T1000 (cell line): Measurements from ENCODE around the gene EPHB1.
"Not testable (repeated sequence)": the region's sequence is repeated elsewhere in the genome, so short reads cannot be mapped to it uniquely, and the experiment has no call there.

Experiments
- DNase-seq: peaks from one replicate; lab custom pipeline; 2025; ENCODE audit warnings: mixed read lengths; lab: John Stamatoyannopoulos, UW

The EPHB1 gene

GRCh38 chr3:134955874-134956273, 160.8 kb downstream of the EPHB1 start:
- no peak for DNase-seq

GRCh38 chr3:134956395-134956794, 161.3 kb downstream of the EPHB1 start:
- DNase-seq = no peak

GRCh38 chr3:134956844-134957243, 161.8 kb downstream of the EPHB1 start:
- no peak for DNase-seq

- no peak for DNase-seq
Observed at GRCh38 chr3:134959516-134959915, 164.5 kb downstream of the EPHB1 start.

- no peak for DNase-seq
Observed at GRCh38 chr3:134964226-134964625, 169.2 kb downstream of the EPHB1 start.

GRCh38 chr3:134965865-134966481, 170.9 kb downstream of the EPHB1 start:
- DNase-seq = no peak

GRCh38 chr3:134970895-134971294, 175.8 kb downstream of the EPHB1 start:
- DNase-seq = no peak

GRCh38 chr3:134971306-134971705, 176.2 kb downstream of the EPHB1 start:
- DNase-seq = no peak

GRCh38 chr3:134971907-134972306, 176.8 kb downstream of the EPHB1 start:
- not testable (repeated sequence) for DNase-seq

- DNase-seq = no peak
Observed at GRCh38 chr3:134972836-134973455, 177.9 kb downstream of the EPHB1 start.

GRCh38 chr3:134974624-134975023, 179.6 kb downstream of the EPHB1 start:
- no peak for DNase-seq

- no peak for DNase-seq
Observed at GRCh38 chr3:134976948-134977347, 181.9 kb downstream of the EPHB1 start.

GRCh38 chr3:134978658-134979057, 183.6 kb downstream of the EPHB1 start:
- DNase-seq = no peak

- no peak for DNase-seq
Observed at GRCh38 chr3:134985864-134986715, 191.0 kb downstream of the EPHB1 start.

- no peak for DNase-seq
Observed at GRCh38 chr3:134988666-134989065, 193.6 kb downstream of the EPHB1 start.

GRCh38 chr3:134991003-134991402, 195.9 kb downstream of the EPHB1 start:
- DNase-seq = no peak

GRCh38 chr3:134991472-134992010, 196.5 kb downstream of the EPHB1 start:
- no peak for DNase-seq

GRCh38 chr3:134992180-134992579, 197.1 kb downstream of the EPHB1 start:
- no peak for DNase-seq

- DNase-seq = no peak
Observed at GRCh38 chr3:134992586-134992985, 197.5 kb downstream of the EPHB1 start.

- DNase-seq = no peak
Observed at GRCh38 chr3:134993011-134993410, 198.0 kb downstream of the EPHB1 start.

GRCh38 chr3:134998158-134998557, 203.1 kb downstream of the EPHB1 start:
- no peak for DNase-seq

GRCh38 chr3:134998855-134999254, 203.8 kb downstream of the EPHB1 start:
- no peak for DNase-seq

GRCh38 chr3:135000465-135000864, 205.4 kb downstream of the EPHB1 start:
- no peak for DNase-seq
